ENCODE results near the gene RFTN1. TPM values are rescaled to one million over a fixed set of nuclear protein-coding genes. Genes with fewer than 3 reads are reported as not detected.
"Not testable (repeated sequence)": the region's sequence is repeated elsewhere in the genome, so short reads cannot be mapped to it uniquely, and the experiment has no call there.

Gene RFTN1
- total RNA-seq, 1 donor from 2014 or later = 0.92 TPM

GRCh38 chr3:16313886-16314645 lies 199.4 kb downstream of the RFTN1 start:
- no peaks in the 10 kb centered on the region for H3K9me3 Mint-ChIP-seq

GRCh38 chr3:16311960-16312451 lies 201.5 kb downstream of the RFTN1 start:
- no peaks in the 10 kb centered on the region for H3K79me2 ChIP-seq (ENCODE audit: low read depth)
- Mint-ChIP-seq H3K4me1 (no peaks in the 10 kb centered on the region), H3K27me3 (ENCODE audit: insufficient read depth, low read depth) (peaks cover 2% of the 10 kb centered on the region), H3K36me3 (peaks cover 9% of the 10 kb centered on the region), H3K27ac (no peak overlapping the region), H3K4me3 (no peak overlapping the region), H3K9me3 (no peaks in the 10 kb centered on the region)
- no peaks in the 10 kb centered on the region for H3K9me3 ChIP-seq (ENCODE audit: low read depth)
- no peaks in the 10 kb centered on the region for H3K4me1 ChIP-seq
- no peaks in the 10 kb centered on the region for H3K27me3 ChIP-seq
- H3F3A ChIP-seq (ENCODE audit: low read depth) = no peaks in the 10 kb centered on the region
- H3K4me2 ChIP-seq = no peak overlapping the region
- TF ChIP-seq EZH2 (IDR thresholded peaks at IDR 0.05) = no peak
- TF ChIP-seq EZH2phosphoT487 (IDR thresholded peaks at IDR 0.05) = no peak
- TF ChIP-seq CTCF (IDR thresholded peaks at IDR 0.05) = no peak
- no peak overlapping the region for H3K9ac ChIP-seq
- H4K20me1 ChIP-seq (ENCODE audit: low read depth) = no peaks in the 10 kb centered on the region
- H3K4me3 ChIP-seq = no peak overlapping the region
- DNase-seq (ENCODE audit: low spot score) = no peak
- H3K27ac ChIP-seq = no peak overlapping the region
- no peaks in the 10 kb centered on the region for H3K36me3 ChIP-seq
- H2AFZ ChIP-seq (replicated peaks) = no peak overlapping the region

More at GRCh38 chr3:16313886-16314645, 199.4 kb downstream of the RFTN1 start:
- H3K27ac ChIP-seq = no peak overlapping the region
- DNase-seq (ENCODE audit: low spot score) = no peak
- no peaks in the 10 kb centered on the region for H4K20me1 ChIP-seq (ENCODE audit: low read depth)
- peaks cover 3% of the 10 kb centered on the region for H3K4me1 ChIP-seq
- no peaks in the 10 kb centered on the region for H3K9me3 ChIP-seq (ENCODE audit: low read depth)
- no peaks in the 10 kb centered on the region for H3K36me3 ChIP-seq
- no peak overlapping the region for H3K9ac ChIP-seq
- H3K4me2 ChIP-seq = no peak overlapping the region
- Mint-ChIP-seq H3K36me3 (peaks cover 9% of the 10 kb centered on the region), H3K4me1 (peaks cover 5% of the 10 kb centered on the region), H3K27me3 (ENCODE audit: insufficient read depth, low read depth) (peaks cover 2% of the 10 kb centered on the region), H3K27ac (no peak overlapping the region), H3K4me3 (no peak overlapping the region)
- H3F3A ChIP-seq (ENCODE audit: low read depth) = no peaks in the 10 kb centered on the region
- H3K4me3 ChIP-seq = no peak overlapping the region
- TF ChIP-seq EZH2 (IDR thresholded peaks at IDR 0.05) (no peak), CTCF (IDR thresholded peaks at IDR 0.05) (no peak), EZH2phosphoT487 (IDR thresholded peaks at IDR 0.05) (no peak)
- no peaks in the 10 kb centered on the region for H3K79me2 ChIP-seq (ENCODE audit: low read depth)
- no peak overlapping the region for H2AFZ ChIP-seq (replicated peaks)
- H3K27me3 ChIP-seq = no peaks in the 10 kb centered on the region

GRCh38 chr3:16310486-16310885 lies 203.0 kb downstream of the RFTN1 start:
- not testable (repeated sequence) for H3K4me1 Mint-ChIP-seq; H3K27ac ChIP-seq; H3K27me3 ChIP-seq; H3K36me3 ChIP-seq; H3K27me3 Mint-ChIP-seq (ENCODE audit: insufficient read depth, low read depth); H3K9me3 ChIP-seq (ENCODE audit: low read depth); H3K9ac ChIP-seq; H3K9me3 Mint-ChIP-seq; H3K79me2 ChIP-seq (ENCODE audit: low read depth); H3K4me3 ChIP-seq; H3K4me3 Mint-ChIP-seq; DNase-seq (ENCODE audit: low spot score); H3K27ac Mint-ChIP-seq; H3K4me2 ChIP-seq; H3K4me1 ChIP-seq; H2AFZ ChIP-seq (replicated peaks); H3F3A ChIP-seq (ENCODE audit: low read depth); H3K36me3 Mint-ChIP-seq; H4K20me1 ChIP-seq (ENCODE audit: low read depth)

- Mint-ChIP-seq H3K27ac (no peak overlapping the region), H3K36me3 (peaks cover 10% of the 10 kb centered on the region), H3K4me3 (no peak overlapping the region), H3K9me3 (no peaks in the 10 kb centered on the region), H3K27me3 (ENCODE audit: insufficient read depth, low read depth) (peaks cover 2% of the 10 kb centered on the region), H3K4me1 (no peaks in the 10 kb centered on the region)
- Histone ChIP-seq H3K4me3 (no peak overlapping the region), H3K4me1 (no peaks in the 10 kb centered on the region), H3K36me3 (no peaks in the 10 kb centered on the region), H3K9ac (no peak overlapping the region), H3K9me3 (ENCODE audit: low read depth) (no peaks in the 10 kb centered on the region), H3F3A (ENCODE audit: low read depth) (no peaks in the 10 kb centered on the region), H3K4me2 (no peak overlapping the region), H3K27ac (no peak overlapping the region), H4K20me1 (ENCODE audit: low read depth) (no peaks in the 10 kb centered on the region), H3K79me2 (ENCODE audit: low read depth) (no peaks in the 10 kb centered on the region), H3K27me3 (no peaks in the 10 kb centered on the region), H2AFZ (replicated peaks) (no peak overlapping the region)
- DNase-seq (ENCODE audit: low spot score) = no peak
- TF ChIP-seq CTCF (IDR thresholded peaks at IDR 0.05) = no peak
- TF ChIP-seq EZH2phosphoT487 (IDR thresholded peaks at IDR 0.05) = no peak
- no peak for TF ChIP-seq EZH2 (IDR thresholded peaks at IDR 0.05)
Measured at GRCh38 chr3:16309558-16309957, 203.9 kb downstream of the RFTN1 start.
